NCI-H1048 (cell line): Measurements from ENCODE around the gene CREB5.

ENCODE experiments used
- DNase-seq: peaks from one replicate; lab custom pipeline; 2025; lab: John Stamatoyannopoulos, UW

CREB5 gene

GRCh38 chr7:28479507-28479947 is 67.2 kb downstream of the CREB5 start:
- DNase-seq: no peak

DNA sequence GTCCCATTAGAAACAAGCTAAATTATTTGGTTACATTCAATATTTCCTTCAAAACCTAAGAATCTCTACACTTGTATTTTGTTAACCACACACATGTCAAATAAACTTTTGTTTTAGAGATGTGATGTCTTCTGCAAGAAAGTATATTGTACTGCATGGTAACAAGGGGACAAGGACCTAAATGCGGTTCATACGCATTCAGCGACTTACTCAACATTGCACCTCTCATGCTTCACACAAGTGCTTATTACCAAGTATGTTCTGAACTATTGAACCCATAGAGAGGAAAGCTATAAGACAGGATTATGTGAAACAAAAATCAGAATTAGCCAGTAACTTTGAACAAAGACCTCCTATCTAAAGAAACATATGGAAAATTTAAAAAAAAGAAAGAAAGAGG is 68.3 kb downstream of the CREB5 start:
- DNase-seq: no peak

GRCh38 chr7:28481091-28481926 is 69.0 kb downstream of the CREB5 start:
- DNase-seq: no peak

DNA sequence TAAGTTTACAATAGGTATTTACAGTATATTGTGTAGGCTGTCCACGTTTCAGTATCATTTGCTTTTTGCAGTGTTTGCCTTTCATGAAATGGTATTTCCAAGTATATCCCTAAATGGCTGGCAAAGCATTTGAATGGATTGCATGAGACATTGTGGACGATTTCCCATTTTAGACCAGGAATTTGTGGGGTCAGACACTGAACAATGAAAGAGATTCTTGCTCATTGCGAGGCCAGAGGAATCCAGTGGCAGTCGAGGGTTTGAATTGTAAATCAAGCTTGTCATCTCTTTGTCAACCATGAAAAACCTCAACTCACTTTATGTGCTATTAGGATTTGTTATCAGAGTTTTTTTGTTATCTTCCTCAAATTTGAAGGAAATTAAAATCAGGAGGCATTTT is 70.8 kb downstream of the CREB5 start:
- no peak for DNase-seq

GRCh38 chr7:28483908-28484605 is 71.7 kb downstream of the CREB5 start:
- DNase-seq: no peak

DNA sequence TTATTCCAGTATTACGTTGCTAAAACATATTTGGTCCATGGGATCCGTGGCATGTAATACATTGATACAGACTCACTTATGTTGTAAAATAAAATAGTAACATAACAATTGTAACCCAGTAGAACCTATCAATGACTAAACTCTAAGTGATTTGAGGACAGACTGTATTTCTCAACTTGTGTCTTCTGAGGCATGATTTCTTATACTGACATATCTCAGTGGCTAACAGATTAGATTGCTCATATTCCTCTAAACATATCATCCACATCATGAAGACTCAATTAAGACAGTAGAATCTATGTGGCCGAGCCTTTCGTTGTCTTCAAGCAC is 72.3 kb downstream of the CREB5 start:
- no peak for DNase-seq

DNA sequence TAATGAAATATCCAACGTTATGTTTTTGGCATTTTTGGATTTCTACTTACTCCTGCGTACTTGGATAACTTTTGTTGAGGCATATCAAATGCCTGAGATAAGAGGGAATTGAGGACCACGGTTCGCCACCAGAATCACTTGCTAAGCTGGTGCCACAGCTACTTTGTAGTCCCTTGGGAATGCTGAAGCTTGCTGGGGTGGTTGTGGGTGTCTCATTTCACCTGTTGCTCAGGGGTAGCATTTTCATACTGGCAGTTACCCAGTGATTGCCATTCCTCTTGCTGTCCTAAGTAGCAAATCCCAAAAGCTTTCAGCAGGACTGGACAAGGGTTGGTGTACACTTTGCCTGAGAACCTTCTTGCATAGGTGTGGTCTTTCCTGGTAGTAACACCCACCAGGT is 75.2 kb downstream of the CREB5 start:
- DNase-seq: no peak

GRCh38 chr7:28488061-28488791 is 75.9 kb downstream of the CREB5 start:
- DNase-seq: no peak

DNA sequence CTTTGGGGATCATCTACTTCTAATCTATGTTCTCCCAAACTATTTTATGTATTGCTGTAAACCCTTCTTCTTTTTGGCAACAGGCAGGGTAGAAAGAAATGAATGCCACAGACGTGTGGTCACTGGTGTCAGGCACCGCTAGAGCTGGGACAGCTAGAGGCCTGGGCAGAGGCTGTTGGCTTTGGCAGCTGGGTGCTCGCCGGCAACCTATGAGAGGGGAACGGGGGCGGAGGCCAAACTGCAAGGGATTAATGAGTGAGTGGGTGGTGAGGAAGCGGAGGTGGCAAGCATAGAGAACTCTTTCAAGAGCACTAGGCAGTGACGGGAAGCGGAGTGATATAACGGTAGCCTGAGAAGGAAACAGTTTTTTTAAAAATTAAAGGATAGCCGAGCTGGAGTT is 78.5 kb downstream of the CREB5 start:
- DNase-seq: no peak

- DNase-seq: no peak
Measured at GRCh38 chr7:28493477-28493876, 81.2 kb downstream of the CREB5 start.

DNA sequence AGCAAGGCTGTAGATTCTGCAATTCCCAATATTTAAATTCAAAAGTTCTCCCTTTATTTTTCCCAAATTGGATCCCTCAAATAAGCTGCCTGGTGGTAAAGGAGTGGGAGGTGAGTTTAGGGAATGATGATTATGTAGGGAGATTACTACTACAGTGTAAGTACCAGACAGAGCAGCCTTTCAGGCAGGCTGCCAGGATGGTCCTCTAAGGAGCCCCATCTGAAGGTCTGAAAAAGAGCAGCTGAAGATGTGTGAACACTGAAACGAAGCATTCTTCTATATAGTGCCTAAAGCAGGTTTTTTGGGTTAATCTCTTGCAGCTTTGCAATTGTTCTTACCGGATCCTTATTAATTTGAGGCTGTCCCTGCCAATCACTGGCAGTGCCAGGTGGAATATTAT is 84.7 kb downstream of the CREB5 start:
- DNase-seq: no peak

DNA sequence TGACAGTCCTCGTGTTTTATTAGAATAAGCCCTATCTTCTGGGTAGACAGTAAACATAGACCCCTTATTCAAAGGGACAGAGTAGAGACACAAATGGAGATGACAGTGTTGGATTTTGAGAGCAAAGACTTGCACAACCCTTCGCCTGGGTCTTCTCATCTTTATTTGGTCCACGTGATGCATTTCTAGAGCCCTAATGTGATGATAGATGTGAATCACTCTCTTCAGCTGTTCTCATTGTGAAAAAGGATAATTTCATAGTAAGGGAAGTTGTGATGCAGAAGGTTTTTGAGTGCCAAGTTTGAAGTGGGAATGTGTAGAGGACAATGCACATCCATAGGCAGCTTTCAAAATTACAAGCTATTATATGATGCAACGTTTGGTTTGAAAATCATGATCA is 86.3 kb downstream of the CREB5 start:
- no peak for DNase-seq

- no peak for DNase-seq
Measured at GRCh38 chr7:28500138-28500537, 87.8 kb downstream of the CREB5 start.

DNA sequence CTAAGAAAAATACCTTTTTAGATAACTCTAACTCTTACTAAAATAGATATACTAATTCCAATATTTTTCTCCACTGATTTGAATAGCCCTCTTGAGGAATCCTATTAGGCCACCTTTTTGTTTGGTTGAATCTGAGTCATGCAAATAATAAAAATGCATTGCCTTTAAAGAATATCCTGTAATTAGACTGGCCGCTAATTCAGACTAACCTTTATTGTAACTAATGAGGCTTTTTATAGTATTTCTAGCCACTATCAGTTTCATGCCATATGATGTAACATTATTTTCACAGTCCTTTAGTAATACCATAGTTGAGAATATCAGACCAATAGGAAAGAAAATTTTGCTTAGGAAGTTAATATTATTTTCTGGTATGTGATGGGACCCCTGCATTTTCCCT is 90.1 kb downstream of the CREB5 start:
- no peak for DNase-seq

- no peak for DNase-seq
Measured at GRCh38 chr7:28503396-28503795, 91.1 kb downstream of the CREB5 start.

GRCh38 chr7:28505014-28505413 is 92.7 kb downstream of the CREB5 start:
- no peak for DNase-seq

- no peak for DNase-seq
Measured at GRCh38 chr7:28505867-28506266, 93.5 kb downstream of the CREB5 start.

DNA sequence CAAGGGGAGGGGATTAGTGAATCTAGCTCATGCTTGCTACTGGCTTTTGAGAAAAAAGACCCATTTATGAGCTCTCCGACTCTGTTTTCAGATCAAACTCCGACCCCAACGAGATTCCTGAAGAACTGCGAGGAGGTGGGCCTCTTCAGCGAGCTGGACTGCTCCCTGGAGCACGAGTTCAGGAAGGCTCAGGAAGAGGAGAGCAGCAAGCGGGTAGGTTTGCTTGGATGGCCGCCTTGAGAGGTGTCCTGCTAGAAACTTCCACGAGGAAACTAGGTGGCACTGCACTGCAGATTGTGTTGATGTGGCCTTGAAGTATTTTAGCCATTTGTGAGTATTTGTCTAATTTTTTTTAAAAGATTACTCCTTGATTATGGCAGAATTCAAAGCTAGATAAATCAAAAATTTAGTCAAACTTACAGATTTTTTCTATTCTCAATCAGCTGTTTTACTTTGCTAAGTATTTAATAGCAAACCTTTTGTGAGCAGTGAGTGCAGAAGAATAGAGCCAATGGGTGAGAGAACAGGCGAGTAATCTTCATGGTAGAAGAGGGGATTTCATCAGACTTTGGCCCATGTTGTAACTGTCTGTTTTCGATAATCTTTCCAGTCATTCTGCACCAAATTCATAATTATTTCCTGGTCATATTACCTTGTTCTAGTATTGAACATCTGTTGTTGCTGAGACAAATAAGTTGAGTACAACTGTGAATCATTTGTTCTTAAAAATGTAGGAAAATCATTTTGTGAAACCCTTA is 95.4 kb downstream of the CREB5 start:
- DNase-seq: no peak

- no peak for DNase-seq
Measured at GRCh38 chr7:28509251-28510025, 97.1 kb downstream of the CREB5 start.

- no peak for DNase-seq
Measured at GRCh38 chr7:28510026-28510369, 97.7 kb downstream of the CREB5 start.

GRCh38 chr7:28512668-28513440 is 100.5 kb downstream of the CREB5 start:
- DNase-seq: no peak
